Hepatocyte (in vitro differentiated cells): ENCODE results near the gene SCPEP1. TPM values are rescaled to one million over a fixed set of nuclear protein-coding genes. Genes with fewer than 3 reads are reported as not detected.

Experiments used
- DNase-seq: peaks from one replicate; pipeline ENCODE4 v3.0.0-alpha.2; 2016; ENCODE audit warnings: low spot score
- H2AFZ ChIP-seq: fragments of 200-600 bp; sonication (generic); 2 replicates; pipeline ENCODE4 v1.6.0; 2016; ENCODE audit warnings: antibody characterized with exemption, mild to moderate bottlenecking
- H3K27ac ChIP-seq: fragments of 200-600 bp; sonication (generic); 2 replicates; pipeline ENCODE4 v1.5.1; 2016; ENCODE audit warnings: mild to moderate bottlenecking
- H3K27me3 ChIP-seq: fragments of 200-600 bp; sonication (generic); 2 replicates; pipeline ENCODE4 v1.6.1; 2016
- H3K36me3 ChIP-seq: fragments of 200-600 bp; sonication (generic); replicated peaks from 2 replicates; pipeline ENCODE4 v1.5.1; 2016; ENCODE audit warnings: low read depth; ENCODE audit not compliant: insufficient read depth
- H3K4me1 ChIP-seq: fragments of 200-600 bp; sonication (generic); 2 replicates; pipeline ENCODE4 v1.5.1; 2016; ENCODE audit warnings: mild to moderate bottlenecking, moderate library complexity; ENCODE audit not compliant: insufficient read depth
- H3K4me2 ChIP-seq: fragments of 200-600 bp; sonication (generic); 2 replicates; pipeline ENCODE4 v1.6.0; 2016
- H3K4me3 ChIP-seq: fragments of 200-600 bp; sonication (generic); 2 replicates; pipeline ENCODE4 v1.5.1; 2016; ENCODE audit warnings: mild to moderate bottlenecking
- H3K79me2 ChIP-seq: fragments of 200-600 bp; sonication (generic); 2 replicates; pipeline ENCODE4 v1.6.0; 2017; ENCODE audit warnings: mild to moderate bottlenecking
- H3K9me2 ChIP-seq: fragments of 200-600 bp; sonication (generic); replicated peaks from 2 replicates; pipeline ENCODE4 v1.6.0; 2017; ENCODE audit warnings: mild to moderate bottlenecking; ENCODE audit not compliant: insufficient read depth
- H3K9me3 ChIP-seq: fragments of 200-600 bp; sonication (generic); 2 replicates; pipeline ENCODE4 v1.5.1; 2016; ENCODE audit warnings: low read depth, mild to moderate bottlenecking
- H4K20me1 ChIP-seq: fragments of 200-600 bp; sonication (generic); 2 replicates; pipeline ENCODE4 v1.6.0; 2016; ENCODE audit warnings: mild to moderate bottlenecking; ENCODE audit not compliant: insufficient read depth, poor library complexity, severe bottlenecking
- CTCF ChIP-seq: fragments of 200-600 bp; sonication (generic); IDR thresholded peaks from 2 replicates; pipeline ENCODE4 v1.5.1; 2016; ENCODE audit warnings: antibody characterized with exemption, mild to moderate bottlenecking; ENCODE audit not compliant: poor library complexity
- EZH2 ChIP-seq: fragments of 200-600 bp; sonication (generic); IDR thresholded peaks from 2 replicates; pipeline ENCODE4 v1.6.1; 2016; ENCODE audit warnings: antibody characterized with exemption, mild to moderate bottlenecking, borderline replicate concordance
- EZH2phosphoT487 ChIP-seq: fragments of 200-600 bp; sonication (generic); IDR thresholded peaks from one replicate; pipeline ENCODE4 v1.6.1; 2018; ENCODE audit warnings: antibody characterized with exemption, mild to moderate bottlenecking, low read depth, moderate library complexity; ENCODE audit not compliant: unreplicated experiment, severe bottlenecking
- WGBS: methylation state at CpG from one replicate; pipeline ENCODE4 v1.1.6; 2016; ENCODE audit warnings: low lambda C conversion rate; ENCODE audit errors: missing lambda C conversion rate; 5-methylcytosine and 5-hydroxymethylcytosine counted together
- polyA plus RNA-seq: library from polyadenylated mRNA; unstranded; fragments of >200 nt; fragmentation: Nextera tagmentation; extraction: Ambion mirVana; gene quantifications from 2 replicates; pipeline ENCODE4 v1.2.1, GENCODE V29; 2016
- total RNA-seq: library from RNA; depleted of rRNA; stranded (reverse); fragments of >200 nt; gene quantifications from 2 replicates; pipeline ENCODE4 v1.2.3, GENCODE V29; 2014

SCPEP1 gene
- total and polyA plus RNA-seq, 2 experiments from 2014 or later = 81.2 to 90.5 TPM

GRCh38 chr17:56930739-56931337, 47.1 kb upstream of the SCPEP1 start:
- no peaks in the 10 kb centered on the region for H3K36me3 ChIP-seq
- H2AFZ ChIP-seq = no peak overlapping the region
- no peak for DNase-seq
- H3K9me3 ChIP-seq = peaks cover 16% of the 10 kb centered on the region
- H3K79me2 ChIP-seq = no peaks in the 10 kb centered on the region
- WGBS = 94% methylated on average over 2 of the region's 2 CpGs
- H3K9me2 ChIP-seq = no peaks in the 10 kb centered on the region
- H3K27me3 ChIP-seq = no peaks in the 10 kb centered on the region
- TF ChIP-seq EZH2phosphoT487 (no peak), EZH2 (no peak)
- H4K20me1 ChIP-seq = no peaks in the 10 kb centered on the region
- H3K27ac ChIP-seq = no peak overlapping the region
- no peak overlapping the region for H3K4me2 ChIP-seq
- no peak overlapping the region for H3K4me3 ChIP-seq
- H3K4me1 ChIP-seq = no peaks in the 10 kb centered on the region

- H3K27me3 ChIP-seq = no peaks in the 10 kb centered on the region
- H3K27ac ChIP-seq = no peak overlapping the region
- no peak overlapping the region for H3K4me3 ChIP-seq
- H3K79me2 ChIP-seq = no peaks in the 10 kb centered on the region
- TF ChIP-seq EZH2phosphoT487 = no peak
- no peak for TF ChIP-seq EZH2
- TF ChIP-seq CTCF = no peak
- 100% methylated on average over 8 of the region's 8 CpGs for WGBS
- H4K20me1 ChIP-seq = no peaks in the 10 kb centered on the region
- no peak for DNase-seq
- no peak overlapping the region for H3K4me2 ChIP-seq
- H3K4me1 ChIP-seq = no peaks in the 10 kb centered on the region
- H3K9me2 ChIP-seq = no peaks in the 10 kb centered on the region
- H2AFZ ChIP-seq = no peak overlapping the region
- peaks cover 16% of the 10 kb centered on the region for H3K9me3 ChIP-seq
- peaks cover 8% of the 10 kb centered on the region for H3K36me3 ChIP-seq
Observed at GRCh38 chr17:56933151-56933745, 44.7 kb upstream of the SCPEP1 start.

- H3K9me2 ChIP-seq = no peaks in the 10 kb centered on the region
- H2AFZ ChIP-seq = no peak overlapping the region
- no peaks in the 10 kb centered on the region for H3K4me1 ChIP-seq
- DNase-seq = no peak
- H3K27me3 ChIP-seq = no peaks in the 10 kb centered on the region
- H3K4me3 ChIP-seq = no peak overlapping the region
- WGBS = 100% methylated on average over 1 of the region's 1 CpG
- no peak overlapping the region for H3K27ac ChIP-seq
- H3K36me3 ChIP-seq = peaks cover 8% of the 10 kb centered on the region
- H4K20me1 ChIP-seq = no peaks in the 10 kb centered on the region
- no peak overlapping the region for H3K4me2 ChIP-seq
- peaks cover 16% of the 10 kb centered on the region for H3K9me3 ChIP-seq
- TF ChIP-seq EZH2 (no peak), EZH2phosphoT487 (no peak), CTCF (no peak)
- H3K79me2 ChIP-seq = no peaks in the 10 kb centered on the region
Observed at GRCh38 chr17:56933868-56934267, 44.1 kb upstream of the SCPEP1 start.

- Histone ChIP-seq H3K27ac (no peak overlapping the region), H3K9me3 (peaks cover 16% of the 10 kb centered on the region), H3K9me2 (no peaks in the 10 kb centered on the region), H4K20me1 (no peaks in the 10 kb centered on the region), H3K36me3 (peaks cover 8% of the 10 kb centered on the region), H3K4me3 (no peak overlapping the region), H3K4me2 (no peak overlapping the region), H3K4me1 (no peaks in the 10 kb centered on the region), H2AFZ (no peak overlapping the region), H3K79me2 (no peaks in the 10 kb centered on the region), H3K27me3 (no peaks in the 10 kb centered on the region)
- no peak for TF ChIP-seq CTCF
- TF ChIP-seq EZH2 = no peak
- no peak for TF ChIP-seq EZH2phosphoT487
- no peak for DNase-seq
- WGBS = 100% methylated on average over 4 of the region's 4 CpGs
Observed at GRCh38 chr17:56934280-56934679, 43.7 kb upstream of the SCPEP1 start.
